ENCODE measurements around the gene HORMAD2. TPM values are rescaled to one million over a fixed set of nuclear protein-coding genes. Genes with fewer than 3 reads are reported as not detected.

HORMAD2 gene
- total and polyA plus RNA-seq, 9 donors, result not detected

DNA sequence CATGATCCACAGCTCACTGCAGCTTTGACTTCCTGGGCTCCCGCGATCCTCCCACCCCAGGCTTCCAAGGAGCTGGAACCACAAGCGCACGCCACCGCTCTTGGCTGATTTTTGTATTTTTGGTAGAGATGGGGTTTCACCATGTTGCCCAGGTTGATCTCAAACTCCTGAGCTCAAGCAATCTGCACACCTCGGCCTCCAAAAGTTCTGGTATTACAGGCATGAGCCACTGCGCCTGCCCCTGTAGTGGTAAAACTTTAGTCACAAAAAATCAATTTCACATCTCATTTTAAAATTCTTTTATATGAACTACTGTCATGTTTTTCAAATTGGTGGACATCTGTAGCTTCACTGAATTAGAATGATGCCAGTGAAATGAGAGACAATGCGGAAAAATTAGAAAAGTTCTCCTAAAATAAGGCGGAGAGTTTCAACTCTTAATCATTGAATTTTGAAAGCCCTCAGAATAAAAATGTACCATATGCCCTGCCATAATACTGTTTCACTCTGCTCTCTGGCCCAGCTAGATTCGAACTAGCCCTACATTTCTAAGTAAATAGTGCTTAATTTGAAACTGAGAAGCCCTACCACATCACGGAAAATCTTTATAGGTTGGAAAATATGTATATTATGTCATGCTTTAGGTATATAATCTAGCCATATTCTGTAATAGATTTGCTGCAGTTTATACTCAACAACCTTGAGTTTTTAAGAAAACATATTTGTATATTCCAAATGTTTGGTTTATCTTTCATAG is 78.7 kb downstream of the HORMAD2 start:
- H3K27me3 ChIP-seq (ENCODE audit: control insufficient read depth, insufficient read depth, low read length), result peaks cover 3% of the 10 kb centered on the region
- no peaks in the 10 kb centered on the region for H3K36me3 ChIP-seq (ENCODE audit: control insufficient read depth, insufficient read depth, low read length)
- H3K4me1 ChIP-seq (ENCODE audit: control insufficient read depth, insufficient read depth, low read length), result peaks cover 2% of the 10 kb centered on the region
- peak; percentile 55 for DNase-seq
- H3K27ac ChIP-seq (ENCODE audit: low read length), result peak overlapping the region; percentile 17
- H3K9me3 ChIP-seq (replicated peaks; ENCODE audit: control insufficient read depth, low read depth, low read length), result no peaks in the 10 kb centered on the region
- H3K4me3 ChIP-seq (ENCODE audit: low read length), result no peak overlapping the region
- no CpG with 5 or more reads among the region's 11 CpGs for WGBS (ENCODE audit: insufficient coverage)

DNA sequence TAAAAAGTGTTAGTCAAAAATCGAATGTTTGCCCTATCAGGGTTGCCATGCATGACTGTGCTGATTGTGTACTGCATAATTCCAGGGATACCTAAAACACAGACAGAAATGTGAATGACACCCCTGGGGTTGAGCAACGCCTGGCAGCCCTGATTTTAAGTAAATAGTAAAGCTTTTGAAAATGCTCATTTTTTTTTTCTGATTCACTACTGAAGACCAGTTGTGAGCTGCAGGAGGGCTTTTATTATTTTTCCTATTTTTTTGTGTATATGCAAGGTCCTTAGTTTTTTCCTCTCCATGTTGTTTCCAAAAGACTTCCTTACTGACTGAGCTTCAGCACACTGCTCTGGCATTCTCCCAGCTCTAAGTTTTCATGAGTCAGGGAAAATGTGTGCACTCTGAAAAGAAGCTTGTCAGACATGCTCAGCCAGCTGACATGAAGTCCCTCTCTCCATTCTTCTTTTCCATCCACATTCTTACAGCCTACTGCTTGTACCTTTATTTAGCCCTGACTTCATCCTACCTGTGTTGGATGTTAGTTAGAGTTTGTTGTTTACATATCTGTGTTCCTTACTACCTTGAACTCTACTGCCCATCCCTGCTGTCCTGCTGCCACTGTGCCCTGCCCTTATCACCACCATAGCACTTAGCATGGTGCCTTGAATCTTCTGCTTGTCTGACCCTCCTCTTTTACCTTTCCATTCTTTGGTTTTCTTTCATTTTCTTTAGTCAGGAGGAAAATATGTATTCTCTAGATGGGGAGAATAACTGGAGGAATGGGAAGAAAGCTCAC is 79.5 kb downstream of the HORMAD2 start:
- Histone ChIP-seq H3K4me1 (ENCODE audit: control insufficient read depth, insufficient read depth, low read length) (peaks cover 2% of the 10 kb centered on the region), H3K4me3 (ENCODE audit: low read length) (no peak overlapping the region), H3K27ac (ENCODE audit: low read length) (peak overlapping the region; percentile 17), H3K36me3 (ENCODE audit: control insufficient read depth, insufficient read depth, low read length) (no peaks in the 10 kb centered on the region), H3K9me3 (replicated peaks; ENCODE audit: control insufficient read depth, low read depth, low read length) (no peaks in the 10 kb centered on the region), H3K27me3 (ENCODE audit: control insufficient read depth, insufficient read depth, low read length) (peaks cover 3% of the 10 kb centered on the region)
- DNase-seq, result peak; percentile 95
- WGBS (ENCODE audit: insufficient coverage), result no CpG with 5 or more reads among the region's 2 CpGs

DNA sequence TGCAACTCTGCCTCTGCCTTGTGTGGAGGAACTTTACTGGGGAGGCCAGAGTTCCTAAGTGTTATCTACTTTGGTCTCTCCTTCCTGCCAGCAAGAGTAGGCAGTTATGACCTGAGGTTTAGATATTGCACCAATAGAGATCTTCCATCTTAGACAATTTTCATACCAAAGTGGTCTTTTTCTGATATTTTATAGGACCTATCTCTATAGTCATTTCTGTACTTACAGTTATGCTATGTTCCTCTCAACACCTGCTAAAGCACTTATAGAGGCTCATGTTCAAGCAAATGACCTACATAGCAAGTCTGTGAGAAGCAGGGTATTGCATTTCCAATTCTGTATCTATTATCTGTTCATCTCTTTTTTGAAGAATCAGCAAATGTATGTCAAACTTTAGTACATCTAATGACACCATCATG is 80.8 kb downstream of the HORMAD2 start:
- no peaks in the 10 kb centered on the region for H3K27me3 ChIP-seq (ENCODE audit: control insufficient read depth, insufficient read depth, low read length)
- DNase-seq, result peak; percentile 37
- H3K36me3 ChIP-seq (ENCODE audit: control insufficient read depth, insufficient read depth, low read length), result no peaks in the 10 kb centered on the region
- H3K9me3 ChIP-seq (replicated peaks; ENCODE audit: control insufficient read depth, low read depth, low read length), result no peaks in the 10 kb centered on the region
- H3K4me1 ChIP-seq (ENCODE audit: control insufficient read depth, insufficient read depth, low read length), result peaks cover 2% of the 10 kb centered on the region
- no peak overlapping the region for H3K27ac ChIP-seq (ENCODE audit: low read length)
- H3K4me3 ChIP-seq (ENCODE audit: low read length), result no peak overlapping the region

DNA sequence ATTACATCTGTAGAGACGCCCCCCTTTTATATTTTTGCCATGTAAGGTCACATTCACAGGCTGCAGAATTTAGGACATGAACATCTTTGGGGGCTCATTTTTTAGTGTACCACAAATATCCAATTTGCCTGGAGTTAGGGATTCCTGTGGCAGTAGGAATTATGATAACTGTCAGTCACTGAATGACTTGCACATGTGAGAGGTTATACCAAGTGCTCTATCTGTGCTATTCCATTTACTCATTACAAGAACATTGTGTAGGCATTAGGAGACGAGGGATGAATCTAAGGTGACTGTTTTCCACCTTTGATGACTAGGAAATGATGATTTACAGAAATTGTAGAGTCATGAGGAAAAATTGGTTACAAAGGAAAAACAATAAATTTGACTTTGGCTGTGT is 87.0 kb downstream of the HORMAD2 start:
- WGBS (ENCODE audit: insufficient coverage), result no CpG with 5 or more reads among the region's 2 CpGs
- H3K27me3 ChIP-seq (ENCODE audit: control insufficient read depth, insufficient read depth, low read length), result no peaks in the 10 kb centered on the region
- no peaks in the 10 kb centered on the region for H3K36me3 ChIP-seq (ENCODE audit: control insufficient read depth, insufficient read depth, low read length)
- H3K27ac ChIP-seq (ENCODE audit: low read length), result no peak overlapping the region
- no peak for DNase-seq
- H3K4me3 ChIP-seq (ENCODE audit: low read length), result no peak overlapping the region
- H3K9me3 ChIP-seq (replicated peaks; ENCODE audit: control insufficient read depth, low read depth, low read length), result no peaks in the 10 kb centered on the region
- H3K4me1 ChIP-seq (ENCODE audit: control insufficient read depth, insufficient read depth, low read length), result no peaks in the 10 kb centered on the region

DNA sequence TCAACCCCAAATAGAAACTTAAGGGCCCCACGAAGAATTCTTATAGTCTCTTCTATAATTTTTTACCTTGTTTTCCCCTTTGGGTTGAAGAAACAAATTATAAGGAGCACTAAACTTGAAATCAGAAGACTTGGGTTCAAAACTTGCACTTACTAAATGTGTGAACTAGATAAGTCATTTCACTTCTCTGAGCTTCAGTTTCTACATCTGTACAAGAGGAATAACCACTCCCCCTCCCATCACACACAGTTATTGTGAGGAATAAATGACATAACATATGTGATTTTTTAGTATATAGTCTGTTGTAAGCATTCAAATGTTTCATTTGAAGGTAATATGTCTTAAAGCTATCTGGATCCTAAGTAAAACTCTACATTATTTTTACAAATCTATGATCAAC is 87.5 kb downstream of the HORMAD2 start:
- no peaks in the 10 kb centered on the region for H3K27me3 ChIP-seq (ENCODE audit: control insufficient read depth, insufficient read depth, low read length)
- H3K9me3 ChIP-seq (replicated peaks; ENCODE audit: control insufficient read depth, low read depth, low read length), result no peaks in the 10 kb centered on the region
- no peak overlapping the region for H3K4me3 ChIP-seq (ENCODE audit: low read length)
- H3K27ac ChIP-seq (ENCODE audit: low read length), result no peak overlapping the region
- no peaks in the 10 kb centered on the region for H3K36me3 ChIP-seq (ENCODE audit: control insufficient read depth, insufficient read depth, low read length)
- no CpG with 5 or more reads among the region's 1 CpG for WGBS (ENCODE audit: insufficient coverage)
- no peak for DNase-seq
- H3K4me1 ChIP-seq (ENCODE audit: control insufficient read depth, insufficient read depth, low read length), result no peaks in the 10 kb centered on the region

DNA sequence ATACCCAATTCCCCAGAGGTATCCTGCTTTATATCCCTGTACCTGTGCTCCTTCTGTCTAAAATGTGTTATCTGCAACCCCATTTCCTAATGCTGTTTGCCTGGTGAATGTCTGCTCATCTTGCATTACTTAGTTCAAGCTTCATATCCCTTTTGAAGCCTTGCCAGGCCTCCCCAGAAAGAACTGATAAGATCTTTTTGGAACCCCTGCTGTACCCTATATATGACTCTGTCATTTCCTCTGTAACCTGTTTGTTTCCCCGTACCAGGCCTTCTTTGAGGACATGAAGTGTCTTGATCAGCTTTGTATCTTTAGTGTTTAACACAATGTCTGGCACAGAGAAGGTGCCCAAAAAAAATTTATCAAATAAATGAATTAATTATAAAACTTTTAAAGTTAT is 88.7 kb downstream of the HORMAD2 start:
- no peak for DNase-seq
- no peak overlapping the region for H3K27ac ChIP-seq (ENCODE audit: low read length)
- no peak overlapping the region for H3K4me3 ChIP-seq (ENCODE audit: low read length)
- H3K9me3 ChIP-seq (replicated peaks; ENCODE audit: control insufficient read depth, low read depth, low read length), result no peaks in the 10 kb centered on the region
- no CpG with 5 or more reads among the region's 1 CpG for WGBS (ENCODE audit: insufficient coverage)
- H3K4me1 ChIP-seq (ENCODE audit: control insufficient read depth, insufficient read depth, low read length), result no peaks in the 10 kb centered on the region
- no peaks in the 10 kb centered on the region for H3K27me3 ChIP-seq (ENCODE audit: control insufficient read depth, insufficient read depth, low read length)
- H3K36me3 ChIP-seq (ENCODE audit: control insufficient read depth, insufficient read depth, low read length), result no peaks in the 10 kb centered on the region

DNA sequence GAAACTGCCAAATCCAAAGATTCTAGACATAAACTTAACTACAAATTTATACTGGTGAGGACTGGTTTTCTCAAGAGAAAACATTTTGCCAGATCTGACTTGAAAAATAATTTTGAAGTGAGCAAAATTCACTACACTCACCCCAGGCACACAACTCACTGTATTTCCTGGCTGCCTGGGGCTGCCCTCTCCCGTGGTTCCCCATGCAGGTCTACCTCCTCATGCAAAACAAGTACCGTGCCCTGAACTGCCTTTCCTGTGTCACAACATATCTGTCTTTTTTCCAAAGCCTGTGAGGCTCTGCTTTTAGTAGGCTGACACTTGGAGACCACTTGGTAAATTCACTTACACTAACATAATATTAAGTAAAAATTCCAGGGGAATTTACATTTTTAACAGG is 89.9 kb downstream of the HORMAD2 start:
- H3K4me1 ChIP-seq (ENCODE audit: control insufficient read depth, insufficient read depth, low read length), result no peaks in the 10 kb centered on the region
- no peaks in the 10 kb centered on the region for H3K27me3 ChIP-seq (ENCODE audit: control insufficient read depth, insufficient read depth, low read length)
- no peak overlapping the region for H3K4me3 ChIP-seq (ENCODE audit: low read length)
- WGBS (ENCODE audit: insufficient coverage), result 70% methylated on average over 1 of the region's 2 CpGs
- DNase-seq, result no peak
- no peaks in the 10 kb centered on the region for H3K9me3 ChIP-seq (replicated peaks; ENCODE audit: control insufficient read depth, low read depth, low read length)
- no peak overlapping the region for H3K27ac ChIP-seq (ENCODE audit: low read length)
- H3K36me3 ChIP-seq (ENCODE audit: control insufficient read depth, insufficient read depth, low read length), result no peaks in the 10 kb centered on the region

DNA sequence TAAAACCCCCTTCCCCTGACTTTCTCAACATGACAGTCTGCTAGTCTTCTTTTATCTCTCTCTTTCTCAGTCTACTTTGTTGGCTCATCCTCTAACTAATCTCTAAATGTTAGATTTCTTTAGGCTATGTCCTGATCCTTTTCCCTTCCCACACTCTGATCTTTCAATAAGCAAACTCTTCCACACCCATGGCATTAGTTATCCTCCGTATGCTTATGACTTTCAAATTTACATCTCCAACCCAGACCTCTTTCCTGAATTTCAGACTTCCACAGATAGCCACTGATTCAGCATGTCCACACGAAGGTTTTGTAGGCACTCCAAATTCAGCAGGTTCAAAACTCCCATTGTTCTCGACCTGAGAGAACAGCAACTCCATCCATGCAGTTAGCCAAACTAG is 90.7 kb downstream of the HORMAD2 start:
- H3K27me3 ChIP-seq (ENCODE audit: control insufficient read depth, insufficient read depth, low read length), result peaks cover 2% of the 10 kb centered on the region
- WGBS (ENCODE audit: insufficient coverage), result 84% methylated on average over 3 of the region's 3 CpGs
- no peak overlapping the region for H3K4me3 ChIP-seq (ENCODE audit: low read length)

DNA sequence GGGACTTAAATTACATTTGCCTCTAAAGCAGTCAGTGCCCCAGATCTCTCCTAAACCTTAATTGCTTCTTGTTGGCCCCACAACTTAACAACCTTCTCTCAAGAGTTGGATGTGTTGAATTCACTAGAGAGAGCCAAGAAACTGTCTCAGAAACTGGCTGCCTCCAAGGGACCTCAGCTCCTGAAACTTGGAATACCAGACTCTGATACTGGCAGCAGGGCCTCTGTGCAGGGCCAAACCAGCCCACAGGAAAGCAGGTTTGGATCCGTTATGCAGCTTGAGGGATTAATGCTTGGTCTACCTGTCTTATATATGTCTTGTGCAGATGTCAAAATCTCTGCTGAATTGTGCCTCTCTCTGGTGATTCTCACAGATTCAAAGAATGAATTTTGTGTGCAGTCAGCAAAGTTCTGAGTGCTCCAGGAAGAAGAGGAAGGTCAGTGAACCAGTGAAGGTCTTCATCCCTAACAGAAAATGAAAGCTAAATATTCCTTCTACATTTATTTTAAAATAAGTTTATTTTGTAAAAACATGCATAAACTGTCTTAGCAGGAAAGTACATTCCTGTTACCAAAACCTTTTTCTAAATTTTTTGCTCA is 95.5 kb downstream of the HORMAD2 start:
- DNase-seq, result peak; percentile 58
- H3K27me3 ChIP-seq (ENCODE audit: control insufficient read depth, insufficient read depth, low read length), result peaks cover 2% of the 10 kb centered on the region
- H3K4me3 ChIP-seq (ENCODE audit: low read length), result no peak overlapping the region
- WGBS (ENCODE audit: insufficient coverage), result no CpG with 5 or more reads among the region's 1 CpG
- H3K36me3 ChIP-seq (ENCODE audit: control insufficient read depth, insufficient read depth, low read length), result no peaks in the 10 kb centered on the region
- H3K27ac ChIP-seq (ENCODE audit: low read length), result no peak overlapping the region
- H3K4me1 ChIP-seq (ENCODE audit: control insufficient read depth, insufficient read depth, low read length), result no peaks in the 10 kb centered on the region
- H3K9me3 ChIP-seq (replicated peaks; ENCODE audit: control insufficient read depth, low read depth, low read length), result no peaks in the 10 kb centered on the region

More for the DNA sequence above, 90.7 kb downstream of the HORMAD2 start:
- Histone ChIP-seq H3K27ac (ENCODE audit: low read length) (no peak overlapping the region), H3K36me3 (ENCODE audit: control insufficient read depth, insufficient read depth, low read length) (no peaks in the 10 kb centered on the region), H3K9me3 (replicated peaks; ENCODE audit: control insufficient read depth, low read depth, low read length) (no peaks in the 10 kb centered on the region), H3K4me1 (ENCODE audit: control insufficient read depth, insufficient read depth, low read length) (no peaks in the 10 kb centered on the region)
- no peak for DNase-seq

DNA sequence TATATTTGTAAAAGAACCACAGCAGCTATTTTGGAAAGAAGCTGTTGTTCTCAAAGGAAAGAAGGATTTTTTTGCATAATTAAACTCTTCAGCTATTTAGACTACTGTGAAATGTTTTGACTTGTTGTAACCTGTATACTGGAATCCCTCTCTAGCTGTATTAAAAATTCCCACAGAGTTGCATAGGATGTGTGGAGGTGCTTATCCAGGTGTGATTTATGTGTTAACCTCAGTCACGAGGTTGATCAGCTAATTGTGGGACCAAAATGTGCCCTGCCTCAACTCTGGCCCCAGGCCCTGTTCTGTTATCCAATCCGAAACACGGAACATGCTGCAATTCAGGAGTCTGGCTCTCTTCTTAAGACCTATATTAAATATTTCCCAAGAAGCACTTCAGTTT is 96.2 kb downstream of the HORMAD2 start:
- H3K27ac ChIP-seq (ENCODE audit: low read length), result no peak overlapping the region
- H3K36me3 ChIP-seq (ENCODE audit: control insufficient read depth, insufficient read depth, low read length), result no peaks in the 10 kb centered on the region
- DNase-seq, result no peak
- no peaks in the 10 kb centered on the region for H3K4me1 ChIP-seq (ENCODE audit: control insufficient read depth, insufficient read depth, low read length)
- H3K27me3 ChIP-seq (ENCODE audit: control insufficient read depth, insufficient read depth, low read length), result peaks cover 2% of the 10 kb centered on the region
- H3K4me3 ChIP-seq (ENCODE audit: low read length), result no peak overlapping the region
- 100% methylated on average over 2 of the region's 3 CpGs for WGBS (ENCODE audit: insufficient coverage)
- no peaks in the 10 kb centered on the region for H3K9me3 ChIP-seq (replicated peaks; ENCODE audit: control insufficient read depth, low read depth, low read length)
